Kidney epithelial cell (primary cell): ENCODE results near the gene GRIK4. TPM values are rescaled to one million over a fixed set of nuclear protein-coding genes. Genes with fewer than 3 reads are reported as not detected.

Source experiments
- DNase-seq: peaks from one replicate; pipeline ENCODE4 v3.0.0-alpha.2; 2010; ENCODE audit warnings: low read depth
- H3K27me3 ChIP-seq: 2 replicates; pipeline ENCODE4 v1.6.0; 2011; ENCODE audit warnings: low read length; ENCODE audit not compliant: control insufficient read depth, insufficient read depth
- H3K36me3 ChIP-seq: 2 replicates; pipeline ENCODE4 v1.5.1; 2011; ENCODE audit warnings: low read length; ENCODE audit not compliant: control insufficient read depth, insufficient read depth
- H3K4me3 ChIP-seq: 2 replicates; pipeline ENCODE4 v1.5.1; 2011; ENCODE audit warnings: low read depth, mild to moderate bottlenecking, control low read depth, low read length
- CTCF ChIP-seq: IDR thresholded peaks from 2 replicates; pipeline ENCODE4 v1.5.1; 2011; ENCODE audit warnings: mild to moderate bottlenecking, moderate library complexity, low read length, control low read depth, inconsistent platforms; ENCODE audit not compliant: insufficient read depth, poor library complexity, severe bottlenecking
- total RNA-seq: library from RNA; depleted of rRNA; stranded (reverse); fragments of >200 nt; gene quantifications from 2 replicates; pipeline ENCODE4 v1.2.3, GENCODE V29; 2015

GRIK4 gene
- total RNA-seq, 1 donor from 2014 or later = 0.17 TPM

- TF ChIP-seq CTCF = no peak
- DNase-seq = no peak
- Histone ChIP-seq H3K4me3 (no peak overlapping the region), H3K36me3 (no peaks in the 10 kb centered on the region), H3K27me3 (no peaks in the 10 kb centered on the region)
These were observed 397.1 kb downstream of the GRIK4 start for GRCh38 chr11:120908461-120909181.

GRCh38 chr11:120909676-120910416 is 398.3 kb downstream of the GRIK4 start:
- H3K4me3 ChIP-seq = no peak overlapping the region
- no peak for DNase-seq
- TF ChIP-seq CTCF = no peak
- H3K36me3 ChIP-seq = no peaks in the 10 kb centered on the region
- no peaks in the 10 kb centered on the region for H3K27me3 ChIP-seq

GRCh38 chr11:120911943-120912342 is 400.4 kb downstream of the GRIK4 start:
- DNase-seq = no peak
- no peak for TF ChIP-seq CTCF
- H3K36me3 ChIP-seq = no peaks in the 10 kb centered on the region
- H3K27me3 ChIP-seq = no peaks in the 10 kb centered on the region
- H3K4me3 ChIP-seq = no peak overlapping the region

GRCh38 chr11:120912504-120912903 is 401.0 kb downstream of the GRIK4 start:
- DNase-seq = peak; percentile 14
- no peaks in the 10 kb centered on the region for H3K27me3 ChIP-seq
- TF ChIP-seq CTCF = peak; percentile 42
- H3K4me3 ChIP-seq = no peak overlapping the region
- no peaks in the 10 kb centered on the region for H3K36me3 ChIP-seq

- no peak for TF ChIP-seq CTCF
- H3K36me3 ChIP-seq = no peaks in the 10 kb centered on the region
- no peak for DNase-seq
- H3K27me3 ChIP-seq = peaks cover 1% of the 10 kb centered on the region
- H3K4me3 ChIP-seq = no peak overlapping the region
These were observed 401.4 kb downstream of the GRIK4 start for GRCh38 chr11:120912915-120913314.
